ENCODE results near the gene UPF3A.
"Not testable (repeated sequence)": the region's sequence is repeated elsewhere in the genome, so short reads cannot be mapped to it uniquely, and the experiment has no call there.

Gene UPF3A

GRCh38 chr13:114336457-114336856 is 55.1 kb downstream of the UPF3A start:
- DNase-seq (ENCODE audit: low read depth in 2 of 2): not testable (repeated sequence)

GRCh38 chr13:114338959-114339358 is 57.6 kb downstream of the UPF3A start:
- no peak for DNase-seq (ENCODE audit: low read depth in 2 of 2)

- DNase-seq (ENCODE audit: low read depth in 2 of 2): peak; percentile 4 to 12
Observed at GRCh38 chr13:114339857-114340534, 58.6 kb downstream of the UPF3A start.

- no peak for DNase-seq (ENCODE audit: low read depth in 2 of 2)
Observed at GRCh38 chr13:114341003-114341777, 59.8 kb downstream of the UPF3A start.

GRCh38 chr13:114347256-114347655 is 65.9 kb downstream of the UPF3A start:
- not testable (repeated sequence) for DNase-seq (ENCODE audit: low read depth in 2 of 2)

- not testable (repeated sequence) for DNase-seq (ENCODE audit: low read depth in 2 of 2)
Observed at GRCh38 chr13:114352763-114353162, 71.4 kb downstream of the UPF3A start.

GRCh38 chr13:114353382-114353781 is 72.0 kb downstream of the UPF3A start:
- not testable (repeated sequence) for DNase-seq (ENCODE audit: low read depth in 2 of 2)
